Nephron progenitor cell (in vitro differentiated cells): ENCODE measurements around the gene CLEC11A.

Experiments used
- DNase-seq: peaks from one replicate; pipeline ENCODE4 v3.0.0; 2021
- H3K27ac Mint-ChIP-seq: 2 replicates; pipeline ENCODE4 v1.8.0; 2021; ENCODE audit warnings: mild to moderate bottlenecking, moderate library complexity, mixed read lengths
- H3K27me3 Mint-ChIP-seq: 2 replicates; pipeline ENCODE4 v1.8.0; 2021; ENCODE audit warnings: mild to moderate bottlenecking, low read depth, mixed read lengths; ENCODE audit not compliant: poor library complexity
- H3K36me3 Mint-ChIP-seq: 2 replicates; pipeline ENCODE4 v1.8.0; 2021; ENCODE audit warnings: low read depth, mixed read lengths
- H3K4me1 Mint-ChIP-seq: 2 replicates; pipeline ENCODE4 v1.8.0; 2021; ENCODE audit warnings: mixed read lengths
- H3K4me3 Mint-ChIP-seq: 2 replicates; pipeline ENCODE4 v1.8.0; 2021; ENCODE audit warnings: mild to moderate bottlenecking, moderate library complexity, mixed read lengths
- H3K9me3 Mint-ChIP-seq: 2 replicates; pipeline ENCODE4 v1.8.0; 2021; ENCODE audit warnings: mild to moderate bottlenecking, moderate library complexity, mixed read lengths
- CTCF ChIP-seq: fragments of 200-600 bp; sonication (generic); IDR thresholded peaks from 2 replicates; pipeline ENCODE4 v1.5.0; 2021; ENCODE audit warnings: antibody characterized with exemption

The CLEC11A gene

GRCh38 chr19:50686310-50687032 is 36.7 kb upstream of the CLEC11A start:
- Mint-ChIP-seq H3K36me3 (peaks cover 46% of the 10 kb centered on the region), H3K27ac (no peak overlapping the region), H3K4me1 (no peaks in the 10 kb centered on the region), H3K9me3 (no peaks in the 10 kb centered on the region), H3K27me3 (peaks cover 98% of the 10 kb centered on the region), H3K4me3 (no peak overlapping the region)
- no peak for TF ChIP-seq CTCF
- peak; percentile 43 for DNase-seq

- Mint-ChIP-seq H3K4me1 (peaks cover under 1% of the 10 kb centered on the region), H3K27ac (no peak overlapping the region), H3K36me3 (peaks cover 35% of the 10 kb centered on the region), H3K9me3 (no peaks in the 10 kb centered on the region), H3K4me3 (no peak overlapping the region), H3K27me3 (peaks cover 98% of the 10 kb centered on the region)
- no peak for TF ChIP-seq CTCF
- no peak for DNase-seq
Measured at GRCh38 chr19:50688766-50689165, 34.4 kb upstream of the CLEC11A start.

- peaks cover 5% of the 10 kb centered on the region for H3K4me1 Mint-ChIP-seq
- H3K27ac Mint-ChIP-seq: no peak overlapping the region
- H3K36me3 Mint-ChIP-seq: peaks cover 20% of the 10 kb centered on the region
- H3K4me3 Mint-ChIP-seq: no peak overlapping the region
- no peaks in the 10 kb centered on the region for H3K9me3 Mint-ChIP-seq
- no peak for DNase-seq
- no peak for TF ChIP-seq CTCF
- peaks cover 92% of the 10 kb centered on the region for H3K27me3 Mint-ChIP-seq
Measured at GRCh38 chr19:50690439-50690838, 32.7 kb upstream of the CLEC11A start.

GRCh38 chr19:50693064-50693975 is 29.8 kb upstream of the CLEC11A start:
- DNase-seq: no peak
- no peak for TF ChIP-seq CTCF
- Mint-ChIP-seq H3K27me3 (peaks cover 91% of the 10 kb centered on the region), H3K9me3 (no peaks in the 10 kb centered on the region), H3K36me3 (peaks cover 7% of the 10 kb centered on the region), H3K4me3 (no peak overlapping the region), H3K4me1 (peaks cover 5% of the 10 kb centered on the region), H3K27ac (no peak overlapping the region)

GRCh38 chr19:50694815-50695145 is 28.4 kb upstream of the CLEC11A start:
- Mint-ChIP-seq H3K27ac (no peak overlapping the region), H3K4me1 (peaks cover 5% of the 10 kb centered on the region), H3K9me3 (no peaks in the 10 kb centered on the region), H3K4me3 (no peak overlapping the region), H3K36me3 (no peaks in the 10 kb centered on the region), H3K27me3 (peaks cover 92% of the 10 kb centered on the region)
- TF ChIP-seq CTCF: no peak
- DNase-seq: no peak
